ENCODE data around the gene CD59. TPM values are rescaled to one million over a fixed set of nuclear protein-coding genes. Genes with fewer than 3 reads are reported as not detected.
"Not testable (repeated sequence)": the region's sequence is repeated elsewhere in the genome, so short reads cannot be mapped to it uniquely, and the experiment has no call there.

Gene CD59
- total RNA-seq, 2 donors from 2014 or later = 654 to 1,001 TPM

- intact Hi-C loops (cut with DNase I) = no loop called here
- DNase-seq (ENCODE audit: low spot score) = no peak
Observed at GRCh38 chr11:33682446-33682845, 53.8 kb downstream of the CD59 start.

- no peak for DNase-seq (ENCODE audit: low spot score)
- intact Hi-C loops (cut with DNase I) = no loop called here
Observed at GRCh38 chr11:33682019-33682418, 54.2 kb downstream of the CD59 start.

- intact Hi-C loops (cut with DNase I); DNase-seq (ENCODE audit: low spot score): not testable (repeated sequence)
Observed at GRCh38 chr11:33678616-33679015, 57.6 kb downstream of the CD59 start.

- DNase-seq (ENCODE audit: low spot score) = no peak
- intact Hi-C loops (cut with DNase I) = no loop called here
Observed at GRCh38 chr11:33674035-33674814, 62.0 kb downstream of the CD59 start.

GRCh38 chr11:33672273-33672672 is 64.0 kb downstream of the CD59 start:
- DNase-seq (ENCODE audit: low spot score) = no peak
- intact Hi-C loops (cut with DNase I) = no loop called here

- DNase-seq (ENCODE audit: low spot score) = no peak
- intact Hi-C loops (cut with DNase I) = no loop called here
Observed at GRCh38 chr11:33670250-33671011, 65.8 kb downstream of the CD59 start.

- no peak for DNase-seq (ENCODE audit: low spot score)
- intact Hi-C loops (cut with DNase I) = no loop called here
Observed at GRCh38 chr11:33669598-33670249, 66.5 kb downstream of the CD59 start.

- intact Hi-C loops (cut with DNase I) = no loop called here
- no peak for DNase-seq (ENCODE audit: low spot score)
Observed at GRCh38 chr11:33668951-33669596, 67.1 kb downstream of the CD59 start.

GRCh38 chr11:33668468-33668825 is 67.8 kb downstream of the CD59 start:
- no peak for DNase-seq (ENCODE audit: low spot score)
- intact Hi-C loops (cut with DNase I) = no loop called here

- intact Hi-C loops (cut with DNase I) = no loop called here
- DNase-seq (ENCODE audit: low spot score) = no peak
Observed at GRCh38 chr11:33667819-33668467, 68.3 kb downstream of the CD59 start.

- intact Hi-C loops (cut with DNase I) = no loop called here
- DNase-seq (ENCODE audit: low spot score) = no peak
Observed at GRCh38 chr11:33665350-33666106, 70.7 kb downstream of the CD59 start.

GRCh38 chr11:33664827-33665226 is 71.4 kb downstream of the CD59 start:
- intact Hi-C loops (cut with DNase I) = no loop called here
- DNase-seq (ENCODE audit: low spot score) = no peak

- intact Hi-C loops (cut with DNase I) = no loop called here
- DNase-seq (ENCODE audit: low spot score) = no peak
Observed at GRCh38 chr11:33664166-33664565, 72.1 kb downstream of the CD59 start.

- no peak for DNase-seq (ENCODE audit: low spot score)
- intact Hi-C loops (cut with DNase I) = no loop called here
Observed at GRCh38 chr11:33663121-33663520, 73.1 kb downstream of the CD59 start.

- DNase-seq (ENCODE audit: low spot score); intact Hi-C loops (cut with DNase I): not testable (repeated sequence)
Observed at GRCh38 chr11:33661526-33661925, 74.7 kb downstream of the CD59 start.

- intact Hi-C loops (cut with DNase I) = no loop called here
Observed at GRCh38 chr11:33660962-33661361, 75.3 kb downstream of the CD59 start.

GRCh38 chr11:33659370-33660139 is 76.7 kb downstream of the CD59 start:
- no peak for DNase-seq (ENCODE audit: low spot score)
- intact Hi-C loops (cut with DNase I) = no loop called here

More at GRCh38 chr11:33660962-33661361, 75.3 kb downstream of the CD59 start:
- DNase-seq (ENCODE audit: low spot score) = no peak
